ENCODE results near the gene PALLD.

GRCh38 chr4:168831585-168831918 lies 334.7 kb downstream of the PALLD start:
- TF ChIP-seq POLR2A (IDR thresholded peaks at IDR 0.05), result no peak
- TF ChIP-seq CTCF (IDR thresholded peaks at IDR 0.05), result no peak
